Uterus (tissue), 2 donors: ENCODE measurements around the gene HNRNPUL1.

ENCODE experiments used
- POLR2A ChIP-seq, 2 donors: fragments of 450-650 bp; IDR thresholded peaks; one replicate each; pipeline ENCODE4 v1.6.1; 2016; ENCODE audit warnings: antibody characterized with exemption in 2 of 2, mild to moderate bottlenecking in 1 of 2, moderate library complexity in 1 of 2
- TF ChIP-seq, protein P1 (sequence below), 4 experiments: fragments of 200-600 bp in 2 of 4; fragments of 450-650 bp in 2 of 4; sonication (generic) in 2 of 4; IDR thresholded peaks; one replicate each; pipeline ENCODE4 v1.5.1; 2016 to 2019; ENCODE audit warnings: antibody characterized with exemption in 4 of 4, mild to moderate bottlenecking in 2 of 4, moderate library complexity in 1 of 4

DNA sequence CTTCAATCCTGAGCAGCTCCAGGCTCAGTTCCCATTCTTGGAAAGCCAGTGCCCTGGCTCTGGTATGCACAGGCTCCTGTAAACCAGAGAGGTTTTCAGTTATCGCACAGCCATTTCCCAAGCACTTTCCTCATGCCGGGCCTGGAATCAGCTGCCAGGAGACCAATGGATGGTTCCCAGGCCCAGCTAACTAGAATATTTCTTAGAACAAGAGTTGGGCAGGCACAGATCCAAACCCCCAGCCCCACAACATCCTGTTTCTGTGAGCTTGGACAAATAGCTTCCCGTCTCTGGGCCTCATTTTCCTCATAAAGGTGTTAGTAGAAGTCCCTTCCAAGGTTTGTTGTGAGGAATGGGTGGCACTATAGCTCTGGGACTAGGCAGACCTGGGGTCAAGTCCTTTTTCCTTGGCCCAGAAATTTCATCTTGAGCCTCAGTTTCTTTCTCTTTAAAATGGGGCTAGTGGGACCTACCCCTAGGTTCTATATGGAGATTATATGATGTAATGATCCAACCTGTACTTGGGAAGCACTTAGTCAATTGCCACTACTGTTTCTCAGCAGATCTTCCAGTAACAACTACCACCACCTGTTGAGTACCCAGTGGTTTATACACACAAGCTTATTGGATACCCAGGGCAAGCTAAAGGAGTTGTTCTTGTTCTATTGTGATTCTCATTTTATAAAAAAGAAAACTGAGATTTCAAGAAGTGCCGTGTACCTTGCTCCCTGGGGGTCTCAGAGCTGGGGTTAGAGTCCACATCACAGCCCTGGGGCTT is 40.7 kb downstream of the HNRNPUL1 start:
- TF ChIP-seq, protein P1, sequence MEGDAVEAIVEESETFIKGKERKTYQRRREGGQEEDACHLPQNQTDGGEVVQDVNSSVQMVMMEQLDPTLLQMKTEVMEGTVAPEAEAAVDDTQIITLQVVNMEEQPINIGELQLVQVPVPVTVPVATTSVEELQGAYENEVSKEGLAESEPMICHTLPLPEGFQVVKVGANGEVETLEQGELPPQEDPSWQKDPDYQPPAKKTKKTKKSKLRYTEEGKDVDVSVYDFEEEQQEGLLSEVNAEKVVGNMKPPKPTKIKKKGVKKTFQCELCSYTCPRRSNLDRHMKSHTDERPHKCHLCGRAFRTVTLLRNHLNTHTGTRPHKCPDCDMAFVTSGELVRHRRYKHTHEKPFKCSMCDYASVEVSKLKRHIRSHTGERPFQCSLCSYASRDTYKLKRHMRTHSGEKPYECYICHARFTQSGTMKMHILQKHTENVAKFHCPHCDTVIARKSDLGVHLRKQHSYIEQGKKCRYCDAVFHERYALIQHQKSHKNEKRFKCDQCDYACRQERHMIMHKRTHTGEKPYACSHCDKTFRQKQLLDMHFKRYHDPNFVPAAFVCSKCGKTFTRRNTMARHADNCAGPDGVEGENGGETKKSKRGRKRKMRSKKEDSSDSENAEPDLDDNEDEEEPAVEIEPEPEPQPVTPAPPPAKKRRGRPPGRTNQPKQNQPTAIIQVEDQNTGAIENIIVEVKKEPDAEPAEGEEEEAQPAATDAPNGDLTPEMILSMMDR (IDR thresholded peaks at IDR 0.05), result no peak
- no peak for TF ChIP-seq POLR2A (IDR thresholded peaks at IDR 0.05)
